Body of pancreas (tissue), 4 donors: ENCODE measurements around the gene KCNJ4. TPM values are rescaled to one million over a fixed set of nuclear protein-coding genes. Genes with fewer than 3 reads are reported as not detected.
"Not testable (repeated sequence)": the region's sequence is repeated elsewhere in the genome, so short reads cannot be mapped to it uniquely, and the experiment has no call there.

Experiments
- ATAC-seq: fragments of 150-250 bp; one replicate; pipeline ENCODE4 v1.9.1; 2016
- DNase-seq, 4 donors: peaks; one replicate each; pipeline ENCODE4 v3.0.0-alpha.2; 2019
- H3K27ac ChIP-seq, 4 donors: fragments of 200-600 bp; sonication (generic); 1 replicate in 3 of 4; 2 replicates in 1 of 4; pipeline versions ENCODE4 v1.5.1 to v1.6.1; 2016 to 2019; ENCODE audit warnings: mild to moderate bottlenecking in 1 of 4, mixed read lengths in 1 of 4, moderate library complexity in 1 of 4
- H3K27me3 ChIP-seq, 2 donors: fragments of 200-600 bp; sonication (generic); one replicate each; pipeline ENCODE4 v1.6.0; 2016; ENCODE audit warnings: mild to moderate bottlenecking in 1 of 2
- H3K36me3 ChIP-seq, 2 donors: fragments of 200-600 bp; sonication (generic); replicated peaks in 1 of 2; 2 replicates each; pipeline ENCODE4 v1.5.1; 2016; ENCODE audit warnings: low read depth in 2 of 2; ENCODE audit not compliant: insufficient read depth in 1 of 2
- H3K4me1 ChIP-seq: fragments of 200-600 bp; sonication (generic); one replicate; pipeline ENCODE4 v1.6.0; 2016
- H3K4me3 ChIP-seq, 2 donors: fragments of 200-600 bp; sonication (generic); 1 replicate in 1 of 2; 2 replicates in 1 of 2; pipeline ENCODE4 v1.5.1; 2016 to 2019
- H3K9me3 ChIP-seq, 3 donors: fragments of 200-600 bp; sonication (generic); 1 replicate in 2 of 3; 2 replicates in 1 of 3; pipeline ENCODE4 v1.5.1; 2016
- POLR2A ChIP-seq, 3 donors: fragments of 450-650 bp; IDR thresholded peaks; one replicate each; pipeline ENCODE4 v1.6.1; 2016; ENCODE audit warnings: antibody characterized with exemption in 3 of 3, mild to moderate bottlenecking in 2 of 3
- WGBS, 2 donors: methylation state at CpG; one replicate each; pipeline ENCODE4 v1.1.5; 2017; 5-methylcytosine and 5-hydroxymethylcytosine counted together
- intact Hi-C: fragments of 100-400 bp; cut with DNase I; formaldehyde crosslinking; loops from one replicate; pipeline ENCODE4 v1.15.1; 2023
- total RNA-seq, 2 donors: library from RNA; depleted of rRNA; stranded (reverse); fragments of >200 nt; gene quantifications; one replicate each; pipeline ENCODE4 v1.1.0, GENCODE V29; 2016
- TF ChIP-seq, protein P1 (sequence below), 7 experiments: fragments of 450-650 bp in 4 of 7; fragments of 200-600 bp in 3 of 7; sonication (generic) in 3 of 7; IDR thresholded peaks; one replicate each; pipeline ENCODE4 v1.5.1; 2016 to 2019; ENCODE audit warnings: antibody characterized with exemption in 7 of 7

Gene KCNJ4
- total RNA-seq, 2 donors from 2014 or later, result not detected

DNA sequence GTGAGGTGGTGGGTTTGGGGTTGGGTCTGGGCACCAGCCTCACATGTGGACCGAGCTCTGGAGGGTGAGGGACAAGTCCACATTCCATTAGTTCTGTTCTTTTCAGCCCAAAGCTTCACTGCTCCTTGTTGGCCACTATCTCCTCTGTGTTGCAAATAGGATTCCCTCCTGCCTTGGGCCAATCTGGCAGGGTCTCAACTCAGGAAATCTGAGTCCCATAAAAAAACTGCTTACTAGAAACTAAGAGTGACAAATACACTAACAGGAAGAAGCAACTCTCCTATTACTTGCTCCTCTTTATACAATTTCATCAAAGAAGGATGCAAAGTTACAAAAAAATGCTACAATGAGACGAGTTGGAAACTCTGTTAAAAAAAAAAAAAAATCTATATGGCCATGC, 71.6 kb downstream of the KCNJ4 start:
- Histone ChIP-seq H3K27me3 (no peaks in the 10 kb centered on the region), H3K4me3 (no peak overlapping the region), H3K36me3 (no peaks in the 10 kb centered on the region), H3K27ac (no peak overlapping the region), H3K4me1 (no peaks in the 10 kb centered on the region), H3K9me3 (no peaks in the 10 kb centered on the region)
- no peak for ATAC-seq
- intact Hi-C loops, result no loop called here
- 86 to 98% methylated on average over 2 of the region's 2 CpGs for WGBS, 2 donors
- TF ChIP-seq, protein P1, sequence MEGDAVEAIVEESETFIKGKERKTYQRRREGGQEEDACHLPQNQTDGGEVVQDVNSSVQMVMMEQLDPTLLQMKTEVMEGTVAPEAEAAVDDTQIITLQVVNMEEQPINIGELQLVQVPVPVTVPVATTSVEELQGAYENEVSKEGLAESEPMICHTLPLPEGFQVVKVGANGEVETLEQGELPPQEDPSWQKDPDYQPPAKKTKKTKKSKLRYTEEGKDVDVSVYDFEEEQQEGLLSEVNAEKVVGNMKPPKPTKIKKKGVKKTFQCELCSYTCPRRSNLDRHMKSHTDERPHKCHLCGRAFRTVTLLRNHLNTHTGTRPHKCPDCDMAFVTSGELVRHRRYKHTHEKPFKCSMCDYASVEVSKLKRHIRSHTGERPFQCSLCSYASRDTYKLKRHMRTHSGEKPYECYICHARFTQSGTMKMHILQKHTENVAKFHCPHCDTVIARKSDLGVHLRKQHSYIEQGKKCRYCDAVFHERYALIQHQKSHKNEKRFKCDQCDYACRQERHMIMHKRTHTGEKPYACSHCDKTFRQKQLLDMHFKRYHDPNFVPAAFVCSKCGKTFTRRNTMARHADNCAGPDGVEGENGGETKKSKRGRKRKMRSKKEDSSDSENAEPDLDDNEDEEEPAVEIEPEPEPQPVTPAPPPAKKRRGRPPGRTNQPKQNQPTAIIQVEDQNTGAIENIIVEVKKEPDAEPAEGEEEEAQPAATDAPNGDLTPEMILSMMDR (IDR thresholded peaks at IDR 0.05), result no peak
- no peak for TF ChIP-seq POLR2A (IDR thresholded peaks at IDR 0.05)
- DNase-seq, result no peak

DNA sequence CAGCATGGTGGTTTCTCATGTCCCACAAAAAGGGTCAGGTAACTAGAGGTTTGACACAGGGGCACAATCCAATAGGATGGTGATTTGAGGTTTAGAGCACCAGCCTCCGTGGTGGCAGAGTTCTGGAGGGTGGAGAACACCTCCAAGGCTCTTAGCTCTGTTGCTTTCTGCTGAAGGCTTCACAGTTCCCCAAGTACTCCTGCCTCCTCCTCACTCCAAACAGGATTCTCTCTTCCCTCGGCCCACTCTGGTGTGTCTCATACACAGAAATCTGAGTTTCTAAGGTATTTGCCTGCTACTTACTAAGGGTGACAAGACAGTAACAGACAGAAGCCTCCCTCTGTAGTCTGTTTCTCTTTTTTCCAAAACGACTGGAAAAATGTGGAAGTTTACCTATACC, 73.6 kb downstream of the KCNJ4 start:
- H3K27ac ChIP-seq, DNase-seq, H3K4me1 ChIP-seq, H3K9me3 ChIP-seq, intact Hi-C loops, H3K4me3 ChIP-seq, H3K27me3 ChIP-seq, ATAC-seq, H3K36me3 ChIP-seq: not testable (repeated sequence)
- 55 to 68% methylated on average over 3 of the region's 3 CpGs for WGBS, 2 donors

Other genes with a start within 250 kb of the KCNJ4 start
- gene TMEM184B, start 182.2 kb downstream of the KCNJ4 start, total RNA-seq, result 10 to 100 TPM; 28.7 to 31.4 TPM
- 100 to 1,000 TPM in 1 of 2 donors, 10 to 100 TPM in 1; 63.3 to 172 TPM for gene CSNK1E, start 137.8 kb downstream of the KCNJ4 start, total RNA-seq
- gene KDELR3, start 12.9 kb upstream of the KCNJ4 start, total RNA-seq, result 10 to 100 TPM in 1 of 2 donors, 1 to 10 TPM in 1; 5.6 to 16.3 TPM
- gene DDX17, start 51.1 kb upstream of the KCNJ4 start, total RNA-seq, result 100 to 1,000 TPM; 403 to 467 TPM
- under 1 TPM in 1 of 2 donors, not detected in 1; 0.78 TPM for gene DMC1, start 115.0 kb upstream of the KCNJ4 start, total RNA-seq
- 1 to 10 TPM; 1.3 to 3.6 TPM for gene FAM227A, start 201.2 kb upstream of the KCNJ4 start, total RNA-seq
- gene CBY1, start 201.4 kb upstream of the KCNJ4 start, total RNA-seq, result 10 to 100 TPM in 1 of 2 donors, 1 to 10 TPM in 1; 8.6 to 16.5 TPM
- 10 to 100 TPM; 16.6 to 21.4 TPM for gene TOMM22, start 226.8 kb upstream of the KCNJ4 start, total RNA-seq
- gene JOSD1, start 245.7 kb upstream of the KCNJ4 start, total RNA-seq, result 10 to 100 TPM; 20.4 to 50.3 TPM